Measurements from ENCODE around the gene TNFSF10.

DNA sequence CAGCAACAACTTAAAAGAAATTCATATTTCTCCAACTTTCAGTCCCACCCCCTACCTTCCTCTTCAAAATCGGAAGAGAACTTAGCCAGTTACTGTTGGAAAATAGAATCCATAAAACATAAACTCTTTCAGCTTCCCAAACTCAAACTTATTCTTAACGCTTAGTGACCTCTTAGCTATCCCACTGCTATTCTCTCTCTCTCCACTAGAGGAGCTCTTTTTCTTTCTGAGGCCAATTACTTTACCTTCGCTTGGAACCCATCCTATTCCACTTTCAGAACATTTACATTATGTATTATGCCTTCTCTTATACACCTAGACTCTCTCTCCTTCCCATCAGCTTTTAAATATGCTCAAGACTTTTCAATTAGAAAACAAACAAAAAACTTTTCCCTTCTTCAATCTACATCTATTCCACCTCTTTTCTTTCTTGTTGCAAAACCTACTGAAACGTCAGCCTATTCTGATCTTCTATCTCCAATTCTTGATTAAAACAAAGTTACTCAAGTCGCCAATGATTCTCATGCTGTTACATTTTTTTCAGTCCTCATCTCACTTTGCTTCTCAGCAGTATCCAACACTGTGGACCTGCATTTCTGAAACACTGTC is 61.6 kb downstream of the TNFSF10 start:
- TF ChIP-seq, protein P1, sequence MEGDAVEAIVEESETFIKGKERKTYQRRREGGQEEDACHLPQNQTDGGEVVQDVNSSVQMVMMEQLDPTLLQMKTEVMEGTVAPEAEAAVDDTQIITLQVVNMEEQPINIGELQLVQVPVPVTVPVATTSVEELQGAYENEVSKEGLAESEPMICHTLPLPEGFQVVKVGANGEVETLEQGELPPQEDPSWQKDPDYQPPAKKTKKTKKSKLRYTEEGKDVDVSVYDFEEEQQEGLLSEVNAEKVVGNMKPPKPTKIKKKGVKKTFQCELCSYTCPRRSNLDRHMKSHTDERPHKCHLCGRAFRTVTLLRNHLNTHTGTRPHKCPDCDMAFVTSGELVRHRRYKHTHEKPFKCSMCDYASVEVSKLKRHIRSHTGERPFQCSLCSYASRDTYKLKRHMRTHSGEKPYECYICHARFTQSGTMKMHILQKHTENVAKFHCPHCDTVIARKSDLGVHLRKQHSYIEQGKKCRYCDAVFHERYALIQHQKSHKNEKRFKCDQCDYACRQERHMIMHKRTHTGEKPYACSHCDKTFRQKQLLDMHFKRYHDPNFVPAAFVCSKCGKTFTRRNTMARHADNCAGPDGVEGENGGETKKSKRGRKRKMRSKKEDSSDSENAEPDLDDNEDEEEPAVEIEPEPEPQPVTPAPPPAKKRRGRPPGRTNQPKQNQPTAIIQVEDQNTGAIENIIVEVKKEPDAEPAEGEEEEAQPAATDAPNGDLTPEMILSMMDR (IDR thresholded peaks at IDR 0.05), result peak; percentile 39 to 67 (median 52)
- no peak for TF ChIP-seq POLR2A (IDR thresholded peaks at IDR 0.05)
